ENCODE data around the gene CFAP52.

DNA sequence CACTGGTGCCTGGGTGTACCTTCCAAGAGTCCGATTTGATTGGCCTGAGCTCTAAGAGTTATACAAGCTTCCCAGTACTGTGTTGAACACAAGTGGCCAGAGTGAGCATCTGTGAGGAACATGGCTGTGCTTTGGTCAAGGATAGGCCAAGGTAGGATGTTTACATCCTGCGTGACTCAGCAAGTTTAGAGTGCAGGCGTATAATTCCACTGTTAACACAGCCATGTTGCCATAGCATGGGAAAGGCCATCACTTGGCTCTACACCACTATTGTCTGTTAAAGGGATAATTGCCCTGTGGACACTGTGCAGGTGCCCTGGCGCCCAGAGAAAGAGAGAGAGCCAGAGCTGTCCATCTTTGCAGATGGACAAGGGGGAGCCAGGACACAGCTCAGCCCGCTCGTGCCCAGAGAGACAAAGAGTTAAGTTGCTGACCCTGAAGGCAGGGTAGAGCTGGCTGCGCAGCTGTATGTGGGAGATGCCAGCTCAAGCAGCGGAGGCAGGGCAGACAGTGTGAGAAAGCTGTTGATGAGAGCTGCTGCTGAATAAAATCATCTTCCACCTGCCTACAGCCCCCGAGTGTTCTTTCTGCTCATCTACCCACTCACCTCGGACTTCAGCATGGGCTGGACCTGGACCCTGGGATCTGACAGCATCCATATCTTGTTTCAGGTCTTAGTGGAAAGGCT is 11.7 kb downstream of the CFAP52 start:
- no peak for TF ChIP-seq CTCF (IDR thresholded peaks at IDR 0.05; ENCODE audit: low read depth, low read length)
- no peak for TF ChIP-seq EZH2phosphoT487 (IDR thresholded peaks at IDR 0.05; ENCODE audit: low read depth)
